ENCODE measurements around the gene RABGAP1L. TPM values are rescaled to one million over a fixed set of nuclear protein-coding genes. Genes with fewer than 3 reads are reported as not detected.
"Not testable (repeated sequence)": the region's sequence is repeated elsewhere in the genome, so short reads cannot be mapped to it uniquely, and the experiment has no call there.

RABGAP1L gene
- total RNA-seq, 1 donor from 2014 or later: 69.2 TPM

DNA sequence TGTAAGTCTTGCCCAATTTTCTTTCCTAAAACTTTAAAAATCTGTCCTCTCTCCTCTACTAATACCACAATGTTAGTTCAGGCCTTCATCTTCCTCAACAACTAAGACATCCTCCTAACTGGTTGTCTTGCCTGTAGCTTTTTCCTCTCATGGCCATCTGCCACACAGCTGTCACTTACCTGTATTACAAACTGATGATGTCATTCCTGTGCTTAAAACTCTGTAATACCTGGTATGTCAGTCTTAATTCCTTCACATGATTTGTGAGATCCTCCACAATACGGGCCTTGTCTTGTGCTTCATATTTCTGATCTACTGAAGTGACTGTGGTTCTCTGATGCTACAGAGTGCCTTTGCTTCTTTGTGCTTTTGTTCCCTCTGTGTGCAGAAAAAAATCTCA is 854.1 kb downstream of the RABGAP1L start:
- H3K27ac ChIP-seq (replicated peaks): no peak overlapping the region
- intact Hi-C loops (cut with micrococcal nuclease): no loop called here
- peaks cover 10% of the 10 kb centered on the region for H3K4me1 ChIP-seq
- no peaks in the 10 kb centered on the region for H3K9me3 ChIP-seq (replicated peaks)
- H3K27me3 ChIP-seq (ENCODE audit: low read depth): no peaks in the 10 kb centered on the region
- peaks cover 93% of the 10 kb centered on the region for H3K36me3 ChIP-seq
- no peak for TF ChIP-seq CTCF (IDR thresholded peaks at IDR 0.05; ENCODE audit: borderline replicate concordance)
- DNase-seq: no peak
- H3K4me3 ChIP-seq: no peak overlapping the region

- Histone ChIP-seq H3K36me3 (peaks cover 83% of the 10 kb centered on the region), H3K4me3 (no peak overlapping the region), H3K9me3 (replicated peaks) (no peaks in the 10 kb centered on the region), H3K27me3 (ENCODE audit: low read depth) (no peaks in the 10 kb centered on the region), H3K4me1 (no peaks in the 10 kb centered on the region), H3K27ac (replicated peaks) (no peak overlapping the region)
- no peak for DNase-seq
- no peak for TF ChIP-seq CTCF (IDR thresholded peaks at IDR 0.05; ENCODE audit: borderline replicate concordance)
- intact Hi-C loops (cut with micrococcal nuclease): no loop called here
These were observed 855.9 kb downstream of the RABGAP1L start for GRCh38 chr1:175015243-175015642.

- DNase-seq: no peak
- H3K27me3 ChIP-seq (ENCODE audit: low read depth): no peaks in the 10 kb centered on the region
- H3K36me3 ChIP-seq: peaks cover 40% of the 10 kb centered on the region
- H3K4me1 ChIP-seq: peaks cover 30% of the 10 kb centered on the region
- H3K4me3 ChIP-seq: no peak overlapping the region
- TF ChIP-seq CTCF (IDR thresholded peaks at IDR 0.05; ENCODE audit: borderline replicate concordance): no peak
- H3K27ac ChIP-seq (replicated peaks): no peak overlapping the region
- H3K9me3 ChIP-seq (replicated peaks): no peaks in the 10 kb centered on the region
- intact Hi-C loops (cut with micrococcal nuclease): no loop called here
These were observed 860.2 kb downstream of the RABGAP1L start for GRCh38 chr1:175019524-175019923.

- H3K27ac ChIP-seq (replicated peaks): peak within 1 kb of the TSS; percentile 85
- H3K27me3 ChIP-seq (ENCODE audit: low read depth): no peaks in the 10 kb centered on the region
- H3K4me1 ChIP-seq: peaks cover 30% of the 10 kb centered on the region
- peak within 1 kb of the TSS; percentile 92 for H3K4me3 ChIP-seq
- peaks cover 3% of the 10 kb centered on the region for H3K36me3 ChIP-seq
- intact Hi-C loops (cut with micrococcal nuclease): no loop called here
- TF ChIP-seq CTCF (IDR thresholded peaks at IDR 0.05; ENCODE audit: borderline replicate concordance): no peak
- DNase-seq: peak; percentile 98
- no peaks in the 10 kb centered on the region for H3K9me3 ChIP-seq (replicated peaks)
These were observed 864.0 kb downstream of the RABGAP1L start, which contains the start of gene MRPS14 for GRCh38 chr1:175023043-175023921. MRPS14 (minus strand) TSS chr1:175023425; CDS start chr1:175023408, 17 bp downstream.

DNA sequence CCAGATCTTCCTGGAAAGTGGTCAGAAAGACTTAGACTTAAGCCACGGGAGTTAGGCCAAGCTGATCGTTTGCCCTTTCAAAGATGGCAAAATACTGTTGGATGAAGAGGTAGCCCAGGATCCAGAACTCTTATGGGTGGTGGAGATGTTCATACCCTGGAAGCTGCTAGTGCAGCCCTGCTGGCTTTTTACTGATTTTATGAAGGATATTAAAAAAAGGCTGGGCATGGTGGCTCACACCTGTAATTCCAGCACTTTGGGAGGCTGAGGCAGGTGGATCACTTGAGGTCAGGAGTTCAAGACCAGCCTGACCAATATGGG is 864.6 kb downstream of the RABGAP1L start:
- intact Hi-C loops (cut with micrococcal nuclease); H3K27me3 ChIP-seq (ENCODE audit: low read depth); DNase-seq; H3K9me3 ChIP-seq (replicated peaks); H3K36me3 ChIP-seq: not testable (repeated sequence)
- H3K4me1 ChIP-seq: peaks cover 30% of the 10 kb centered on the region
- peak overlapping the region; percentile 92 for H3K4me3 ChIP-seq
- H3K27ac ChIP-seq (replicated peaks): peak overlapping the region; percentile 85

DNA sequence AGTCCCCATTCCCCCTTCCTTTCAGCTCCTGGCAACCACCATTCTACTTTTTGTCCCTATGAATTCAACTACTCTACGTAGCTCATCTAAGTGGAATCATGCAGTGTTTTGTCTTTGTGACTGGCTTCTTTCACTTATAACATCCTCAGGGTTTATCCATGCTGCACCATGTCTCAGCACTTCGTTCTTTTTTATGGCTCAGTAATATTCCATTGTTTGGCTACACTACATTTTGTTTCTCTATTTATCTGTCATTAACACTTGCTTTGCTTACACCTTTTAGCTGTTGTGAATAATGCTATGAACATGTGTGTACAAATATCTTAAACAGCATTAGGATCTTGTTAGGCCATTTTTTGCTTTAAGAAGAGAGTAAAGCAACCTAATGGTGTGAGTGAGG is 865.5 kb downstream of the RABGAP1L start:
- Histone ChIP-seq H3K9me3 (replicated peaks) (no peaks in the 10 kb centered on the region), H3K36me3 (no peaks in the 10 kb centered on the region), H3K27me3 (ENCODE audit: low read depth) (no peaks in the 10 kb centered on the region), H3K4me3 (no peak overlapping the region), H3K4me1 (peaks cover 30% of the 10 kb centered on the region), H3K27ac (replicated peaks) (no peak overlapping the region)
- TF ChIP-seq CTCF (IDR thresholded peaks at IDR 0.05; ENCODE audit: borderline replicate concordance): no peak
- intact Hi-C loops (cut with micrococcal nuclease): no loop called here
- no peak for DNase-seq
